GM21723 (cell line): ENCODE results near the gene GPR183.
"Not testable (repeated sequence)": the region's sequence is repeated elsewhere in the genome, so short reads cannot be mapped to it uniquely, and the experiment has no call there.

ENCODE experiments used
- ATAC-seq: cut with Tn5 transposase; IDR thresholded peaks from one replicate; pipeline ENCODE4 v1.9.1; 2021; ENCODE audit warnings: mild to moderate bottlenecking, moderate library complexity; ENCODE audit not compliant: unreplicated experiment

The GPR183 gene

GRCh38 chr13:99250982-99251825, 56.0 kb downstream of the GPR183 start:
- ATAC-seq = no peak

DNA sequence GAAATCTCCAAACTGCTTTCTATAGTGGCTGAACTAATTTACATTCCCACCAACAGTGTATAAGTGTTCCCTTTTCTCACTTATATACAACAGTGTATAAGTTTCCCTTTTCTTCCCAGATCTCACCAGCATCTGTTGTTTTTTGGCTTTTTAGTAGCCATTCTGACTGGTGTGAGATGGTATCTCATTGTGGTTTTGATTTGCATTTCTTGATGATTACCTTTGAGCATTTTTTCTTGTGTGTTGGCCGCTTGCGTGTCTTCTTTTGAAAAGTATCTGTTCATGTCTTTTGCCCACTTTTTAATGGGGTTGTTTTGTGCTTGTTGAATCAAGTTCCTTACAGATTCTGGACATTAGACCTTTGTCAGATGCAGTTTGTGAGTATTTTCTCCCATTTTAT, 57.6 kb downstream of the GPR183 start:
- not testable (repeated sequence) for ATAC-seq

GRCh38 chr13:99249178-99249577, 58.0 kb downstream of the GPR183 start:
- ATAC-seq = not testable (repeated sequence)

DNA sequence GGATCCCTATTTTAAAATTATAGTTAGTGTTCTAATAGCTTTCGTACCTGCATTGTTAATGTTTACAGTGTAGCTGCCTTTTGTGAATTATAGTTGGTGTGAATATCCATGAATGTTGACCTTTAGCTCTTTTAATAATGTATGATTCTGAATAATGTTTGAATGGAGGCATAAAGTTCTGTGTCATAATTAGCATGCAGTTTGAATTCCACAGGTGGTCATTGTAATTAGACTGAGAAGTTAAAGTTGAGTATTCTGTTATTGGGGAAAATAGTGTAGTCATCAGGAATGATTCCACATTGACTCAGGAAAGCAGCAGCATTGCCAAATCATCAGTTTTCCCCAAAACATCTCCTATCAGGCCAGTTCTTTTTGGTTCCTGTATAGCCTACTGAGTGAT, 61.1 kb downstream of the GPR183 start:
- ATAC-seq = no peak
